Hepatocyte (in vitro differentiated cells): ENCODE data around the gene OR51F2.

ENCODE experiments used
- CTCF ChIP-seq: fragments of 200-600 bp; sonication (generic); IDR thresholded peaks from 2 replicates; pipeline ENCODE4 v1.5.1; 2016; ENCODE audit warnings: antibody characterized with exemption, mild to moderate bottlenecking; ENCODE audit not compliant: poor library complexity
- EZH2 ChIP-seq: fragments of 200-600 bp; sonication (generic); IDR thresholded peaks from 2 replicates; pipeline ENCODE4 v1.6.1; 2016; ENCODE audit warnings: antibody characterized with exemption, mild to moderate bottlenecking, borderline replicate concordance
- EZH2phosphoT487 ChIP-seq: fragments of 200-600 bp; sonication (generic); IDR thresholded peaks from one replicate; pipeline ENCODE4 v1.6.1; 2018; ENCODE audit warnings: antibody characterized with exemption, mild to moderate bottlenecking, low read depth, moderate library complexity; ENCODE audit not compliant: unreplicated experiment, severe bottlenecking

GRCh38 chr11:4804280-4804679, 16.8 kb upstream of the OR51F2 start, which contains the start of gene OR52R1:
- TF ChIP-seq CTCF: no peak
- no peak for TF ChIP-seq EZH2
- no peak for TF ChIP-seq EZH2phosphoT487
